Measurements from ENCODE around the gene ZPLD1.

ZPLD1 gene

GRCh38 chr3:102514241-102514640, 79.4 kb downstream of the ZPLD1 start:
- H4K20me1 ChIP-seq (ENCODE audit: low read depth, low read length), result no peaks in the 10 kb centered on the region
- H3K4me3 ChIP-seq (ENCODE audit: insufficient read depth, low read length, poor library complexity, severe bottlenecking), result no peak overlapping the region
- no peak overlapping the region for H2AFZ ChIP-seq (ENCODE audit: low read depth, low read length, severe bottlenecking)
- H3K27ac ChIP-seq (ENCODE audit: low read depth, low read length), result no peak overlapping the region
- no peaks in the 10 kb centered on the region for H3F3A ChIP-seq (ENCODE audit: insufficient read depth)
- no peaks in the 10 kb centered on the region for H3K79me2 ChIP-seq (ENCODE audit: insufficient read depth, low read length)
- no peak overlapping the region for H3K4me2 ChIP-seq (ENCODE audit: low read depth, low read length, poor library complexity, severe bottlenecking)
- no peaks in the 10 kb centered on the region; the same call in 1 of the 2 replicates for H3K9me2 ChIP-seq (replicated peaks; ENCODE audit: insufficient read depth, low read length)
- no peaks in the 10 kb centered on the region for H3K27me3 ChIP-seq (ENCODE audit: low read length)
- H3K36me3 ChIP-seq (ENCODE audit: low read length), result no peaks in the 10 kb centered on the region
- no peaks in the 10 kb centered on the region for H3K9me3 ChIP-seq (ENCODE audit: insufficient read depth, low read length)
- TF ChIP-seq EZH2phosphoT487 (conservative IDR thresholded peaks at IDR 0.05; ENCODE audit: low read length) (no peak), CTCF (IDR thresholded peaks at IDR 0.05; ENCODE audit: insufficient read depth, low read length, poor library complexity, severe bottlenecking) (no peak)
- H3K9ac ChIP-seq (ENCODE audit: low read length), result no peak overlapping the region

- H4K20me1 ChIP-seq (ENCODE audit: low read depth, low read length), result no peaks in the 10 kb centered on the region
- H3K9me2 ChIP-seq (replicated peaks; ENCODE audit: insufficient read depth, low read length), result no peaks in the 10 kb centered on the region
- H3F3A ChIP-seq (ENCODE audit: insufficient read depth), result no peaks in the 10 kb centered on the region
- no peaks in the 10 kb centered on the region for H3K27me3 ChIP-seq (ENCODE audit: low read length)
- no peaks in the 10 kb centered on the region for H3K9me3 ChIP-seq (ENCODE audit: insufficient read depth, low read length)
- H3K9ac ChIP-seq (ENCODE audit: low read length), result no peak overlapping the region
- H3K36me3 ChIP-seq (ENCODE audit: low read length), result no peaks in the 10 kb centered on the region
- H3K4me2 ChIP-seq (ENCODE audit: low read depth, low read length, poor library complexity, severe bottlenecking), result no peak overlapping the region
- no peak for TF ChIP-seq CTCF (IDR thresholded peaks at IDR 0.05; ENCODE audit: insufficient read depth, low read length, poor library complexity, severe bottlenecking)
- TF ChIP-seq EZH2phosphoT487 (conservative IDR thresholded peaks at IDR 0.05; ENCODE audit: low read length), result no peak
- H3K4me3 ChIP-seq (ENCODE audit: insufficient read depth, low read length, poor library complexity, severe bottlenecking), result no peak overlapping the region
- no peak overlapping the region for H2AFZ ChIP-seq (ENCODE audit: low read depth, low read length, severe bottlenecking)
- no peak overlapping the region for H3K27ac ChIP-seq (ENCODE audit: low read depth, low read length)
- no peaks in the 10 kb centered on the region for H3K79me2 ChIP-seq (ENCODE audit: insufficient read depth, low read length)
These were observed 86.4 kb downstream of the ZPLD1 start for GRCh38 chr3:102521246-102521645.

- Histone ChIP-seq H3K79me2 (ENCODE audit: insufficient read depth, low read length) (no peaks in the 10 kb centered on the region), H3K4me2 (ENCODE audit: low read depth, low read length, poor library complexity, severe bottlenecking) (no peak overlapping the region), H3K9me2 (replicated peaks; ENCODE audit: insufficient read depth, low read length) (no peaks in the 10 kb centered on the region), H2AFZ (ENCODE audit: low read depth, low read length, severe bottlenecking) (no peak overlapping the region), H3K4me3 (ENCODE audit: insufficient read depth, low read length, poor library complexity, severe bottlenecking) (no peak overlapping the region), H3K9me3 (ENCODE audit: insufficient read depth, low read length) (no peaks in the 10 kb centered on the region), H4K20me1 (ENCODE audit: low read depth, low read length) (no peaks in the 10 kb centered on the region), H3F3A (ENCODE audit: insufficient read depth) (no peaks in the 10 kb centered on the region), H3K9ac (ENCODE audit: low read length) (no peak overlapping the region), H3K27ac (ENCODE audit: low read depth, low read length) (no peak overlapping the region), H3K36me3 (ENCODE audit: low read length) (no peaks in the 10 kb centered on the region), H3K27me3 (ENCODE audit: low read length) (no peaks in the 10 kb centered on the region)
- no peak for TF ChIP-seq CTCF (IDR thresholded peaks at IDR 0.05; ENCODE audit: insufficient read depth, low read length, poor library complexity, severe bottlenecking)
- no peak for TF ChIP-seq EZH2phosphoT487 (conservative IDR thresholded peaks at IDR 0.05; ENCODE audit: low read length)
These were observed 90.8 kb downstream of the ZPLD1 start for GRCh38 chr3:102525624-102526023.

All from SU-DHL-6 (cell line).